ENCODE results near the gene SLC27A4. TPM values are rescaled to one million over a fixed set of nuclear protein-coding genes. Genes with fewer than 3 reads are reported as not detected.

Gene SLC27A4
- total and polyA plus RNA-seq, 2 of the 13 experiments (the other 11 are each of a cell fraction or from before 2014, with no cell fraction given), result 10.6 to 18.8 TPM

DNA sequence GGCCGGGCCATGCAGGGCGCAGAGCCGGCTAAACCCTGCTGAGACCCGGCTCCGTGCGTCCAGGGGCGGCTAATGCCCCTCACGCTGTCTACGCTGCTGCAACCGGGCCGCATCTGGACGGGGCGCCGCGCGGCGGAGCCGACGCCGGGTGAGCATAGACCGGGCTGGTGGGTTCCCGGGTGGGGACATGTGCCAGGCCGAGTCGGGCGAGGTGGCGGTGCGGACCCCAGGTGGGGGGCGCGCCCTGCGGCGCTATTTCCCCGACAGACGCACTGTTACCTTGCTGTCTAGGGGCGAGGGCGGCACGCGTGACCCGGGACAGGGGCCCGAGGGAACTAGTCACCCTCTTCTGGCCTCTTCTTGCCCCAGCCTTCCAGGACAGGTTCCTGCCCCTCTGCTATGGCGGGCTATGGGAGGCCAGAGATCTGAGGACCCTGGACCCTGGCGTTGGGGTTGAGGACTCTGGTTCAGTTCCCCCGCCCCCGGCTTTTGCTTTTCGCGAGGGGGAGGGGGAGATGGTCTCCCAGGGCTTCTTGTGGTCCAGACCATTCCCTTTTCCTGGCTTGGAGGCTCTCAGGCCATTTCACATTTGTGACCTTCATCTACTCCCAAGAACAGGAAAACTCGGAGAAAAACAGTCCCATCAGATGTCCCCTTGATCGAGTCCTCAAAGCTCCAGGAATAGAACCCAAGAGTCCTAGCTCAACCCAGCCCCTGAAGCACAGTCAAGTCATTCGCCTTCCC lies 536 bp downstream of the SLC27A4 start (continued):
- TF ChIP-seq FOSL1 (CRISPR knock-in tag; IDR thresholded peaks at IDR 0.05; ENCODE audit: borderline replicate concordance) (no peak), ZSCAN25 (CRISPR knock-in tag; IDR thresholded peaks at IDR 0.05) (no peak), STAG1 (CRISPR knock-in tag; IDR thresholded peaks at IDR 0.05) (no peak), ZNF256 (CRISPR knock-in tag; conservative IDR thresholded peaks at IDR 0.05) (no peak), ZNF652 (CRISPR knock-in tag; IDR thresholded peaks at IDR 0.05; ENCODE audit: borderline replicate concordance, low read depth) (no peak), PAWR (CRISPR knock-in tag; IDR thresholded peaks at IDR 0.05; ENCODE audit: borderline replicate concordance) (no peak), HCFC1 (IDR thresholded peaks at IDR 0.05; ENCODE audit: low read depth, low read length) (no peak), HNF4A (CRISPR knock-in tag; IDR thresholded peaks at IDR 0.05) (0 out of 2 replicates have a peak, but pooled peaks have one; percentile 9), AHR (CRISPR knock-in tag; IDR thresholded peaks at IDR 0.05) (no peak), SP1 (IDR thresholded peaks at IDR 0.05) (no peak), SP1 (CRISPR knock-in tag; IDR thresholded peaks at IDR 0.05) (no peak), AGO2 (optimal IDR thresholded peaks at IDR 0.05; ENCODE audit: low read depth, low read length) (peak; percentile 27), ZSCAN22 (CRISPR knock-in tag; IDR thresholded peaks at IDR 0.05) (no peak), SUZ12 (IDR thresholded peaks at IDR 0.05; ENCODE audit: low read depth, low read length) (no peak), ZNF709 (CRISPR knock-in tag; IDR thresholded peaks at IDR 0.05) (no peak), ZNF768 (CRISPR knock-in tag; IDR thresholded peaks at IDR 0.05) (0 out of 2 replicates have a peak, but pooled peaks have one; percentile 38)
- TF ChIP-seq, protein P1, sequence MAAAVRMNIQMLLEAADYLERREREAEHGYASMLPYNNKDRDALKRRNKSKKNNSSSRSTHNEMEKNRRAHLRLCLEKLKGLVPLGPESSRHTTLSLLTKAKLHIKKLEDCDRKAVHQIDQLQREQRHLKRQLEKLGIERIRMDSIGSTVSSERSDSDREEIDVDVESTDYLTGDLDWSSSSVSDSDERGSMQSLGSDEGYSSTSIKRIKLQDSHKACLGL (CRISPR knock-in tag; IDR thresholded peaks at IDR 0.05), result no peak
- TF ChIP-seq, protein P2, sequence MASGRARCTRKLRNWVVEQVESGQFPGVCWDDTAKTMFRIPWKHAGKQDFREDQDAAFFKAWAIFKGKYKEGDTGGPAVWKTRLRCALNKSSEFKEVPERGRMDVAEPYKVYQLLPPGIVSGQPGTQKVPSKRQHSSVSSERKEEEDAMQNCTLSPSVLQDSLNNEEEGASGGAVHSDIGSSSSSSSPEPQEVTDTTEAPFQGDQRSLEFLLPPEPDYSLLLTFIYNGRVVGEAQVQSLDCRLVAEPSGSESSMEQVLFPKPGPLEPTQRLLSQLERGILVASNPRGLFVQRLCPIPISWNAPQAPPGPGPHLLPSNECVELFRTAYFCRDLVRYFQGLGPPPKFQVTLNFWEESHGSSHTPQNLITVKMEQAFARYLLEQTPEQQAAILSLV (CRISPR knock-in tag; IDR thresholded peaks at IDR 0.05; ENCODE audit: borderline replicate concordance), result 0 out of 2 replicates have a peak, but pooled peaks have one; percentile 12
- TF ChIP-seq, protein P3, sequence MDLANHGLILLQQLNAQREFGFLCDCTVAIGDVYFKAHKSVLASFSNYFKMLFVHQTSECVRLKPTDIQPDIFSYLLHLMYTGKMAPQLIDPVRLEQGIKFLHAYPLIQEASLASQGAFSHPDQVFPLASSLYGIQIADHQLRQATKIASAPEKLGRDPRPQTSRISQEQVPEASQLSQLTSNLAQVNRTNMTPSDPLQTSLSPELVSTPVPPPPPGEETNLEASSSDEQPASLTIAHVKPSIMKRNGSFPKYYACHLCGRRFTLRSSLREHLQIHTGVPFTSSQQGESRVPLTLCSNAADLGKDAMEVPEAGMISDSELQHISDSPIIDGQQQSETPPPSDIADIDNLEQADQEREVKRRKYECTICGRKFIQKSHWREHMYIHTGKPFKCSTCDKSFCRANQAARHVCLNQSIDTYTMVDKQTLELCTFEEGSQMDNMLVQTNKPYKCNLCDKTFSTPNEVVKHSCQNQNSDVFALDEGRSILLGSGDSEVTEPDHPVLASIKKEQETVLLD (CRISPR knock-in tag; IDR thresholded peaks at IDR 0.05; ENCODE audit: low read depth), result no peak
- TF ChIP-seq, protein P4, sequence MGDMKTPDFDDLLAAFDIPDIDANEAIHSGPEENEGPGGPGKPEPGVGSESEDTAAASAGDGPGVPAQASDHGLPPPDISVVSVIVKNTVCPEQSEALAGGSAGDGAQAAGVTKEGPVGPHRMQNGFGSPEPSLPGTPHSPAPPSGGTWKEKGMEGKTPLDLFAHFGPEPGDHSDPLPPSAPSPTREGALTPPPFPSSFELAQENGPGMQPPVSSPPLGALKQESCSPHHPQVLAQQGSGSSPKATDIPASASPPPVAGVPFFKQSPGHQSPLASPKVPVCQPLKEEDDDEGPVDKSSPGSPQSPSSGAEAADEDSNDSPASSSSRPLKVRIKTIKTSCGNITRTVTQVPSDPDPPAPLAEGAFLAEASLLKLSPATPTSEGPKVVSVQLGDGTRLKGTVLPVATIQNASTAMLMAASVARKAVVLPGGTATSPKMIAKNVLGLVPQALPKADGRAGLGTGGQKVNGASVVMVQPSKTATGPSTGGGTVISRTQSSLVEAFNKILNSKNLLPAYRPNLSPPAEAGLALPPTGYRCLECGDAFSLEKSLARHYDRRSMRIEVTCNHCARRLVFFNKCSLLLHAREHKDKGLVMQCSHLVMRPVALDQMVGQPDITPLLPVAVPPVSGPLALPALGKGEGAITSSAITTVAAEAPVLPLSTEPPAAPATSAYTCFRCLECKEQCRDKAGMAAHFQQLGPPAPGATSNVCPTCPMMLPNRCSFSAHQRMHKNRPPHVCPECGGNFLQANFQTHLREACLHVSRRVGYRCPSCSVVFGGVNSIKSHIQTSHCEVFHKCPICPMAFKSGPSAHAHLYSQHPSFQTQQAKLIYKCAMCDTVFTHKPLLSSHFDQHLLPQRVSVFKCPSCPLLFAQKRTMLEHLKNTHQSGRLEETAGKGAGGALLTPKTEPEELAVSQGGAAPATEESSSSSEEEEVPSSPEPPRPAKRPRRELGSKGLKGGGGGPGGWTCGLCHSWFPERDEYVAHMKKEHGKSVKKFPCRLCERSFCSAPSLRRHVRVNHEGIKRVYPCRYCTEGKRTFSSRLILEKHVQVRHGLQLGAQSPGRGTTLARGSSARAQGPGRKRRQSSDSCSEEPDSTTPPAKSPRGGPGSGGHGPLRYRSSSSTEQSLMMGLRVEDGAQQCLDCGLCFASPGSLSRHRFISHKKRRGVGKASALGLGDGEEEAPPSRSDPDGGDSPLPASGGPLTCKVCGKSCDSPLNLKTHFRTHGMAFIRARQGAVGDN (CRISPR knock-in tag; IDR thresholded peaks at IDR 0.05), result peak; percentile 41; the same call in 1 of the 2 replicates
- TF ChIP-seq, protein P5, sequence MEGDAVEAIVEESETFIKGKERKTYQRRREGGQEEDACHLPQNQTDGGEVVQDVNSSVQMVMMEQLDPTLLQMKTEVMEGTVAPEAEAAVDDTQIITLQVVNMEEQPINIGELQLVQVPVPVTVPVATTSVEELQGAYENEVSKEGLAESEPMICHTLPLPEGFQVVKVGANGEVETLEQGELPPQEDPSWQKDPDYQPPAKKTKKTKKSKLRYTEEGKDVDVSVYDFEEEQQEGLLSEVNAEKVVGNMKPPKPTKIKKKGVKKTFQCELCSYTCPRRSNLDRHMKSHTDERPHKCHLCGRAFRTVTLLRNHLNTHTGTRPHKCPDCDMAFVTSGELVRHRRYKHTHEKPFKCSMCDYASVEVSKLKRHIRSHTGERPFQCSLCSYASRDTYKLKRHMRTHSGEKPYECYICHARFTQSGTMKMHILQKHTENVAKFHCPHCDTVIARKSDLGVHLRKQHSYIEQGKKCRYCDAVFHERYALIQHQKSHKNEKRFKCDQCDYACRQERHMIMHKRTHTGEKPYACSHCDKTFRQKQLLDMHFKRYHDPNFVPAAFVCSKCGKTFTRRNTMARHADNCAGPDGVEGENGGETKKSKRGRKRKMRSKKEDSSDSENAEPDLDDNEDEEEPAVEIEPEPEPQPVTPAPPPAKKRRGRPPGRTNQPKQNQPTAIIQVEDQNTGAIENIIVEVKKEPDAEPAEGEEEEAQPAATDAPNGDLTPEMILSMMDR (CRISPR knock-in tag; IDR thresholded peaks at IDR 0.05), result no peak
